ENCODE results near the gene SV2B.

DNA sequence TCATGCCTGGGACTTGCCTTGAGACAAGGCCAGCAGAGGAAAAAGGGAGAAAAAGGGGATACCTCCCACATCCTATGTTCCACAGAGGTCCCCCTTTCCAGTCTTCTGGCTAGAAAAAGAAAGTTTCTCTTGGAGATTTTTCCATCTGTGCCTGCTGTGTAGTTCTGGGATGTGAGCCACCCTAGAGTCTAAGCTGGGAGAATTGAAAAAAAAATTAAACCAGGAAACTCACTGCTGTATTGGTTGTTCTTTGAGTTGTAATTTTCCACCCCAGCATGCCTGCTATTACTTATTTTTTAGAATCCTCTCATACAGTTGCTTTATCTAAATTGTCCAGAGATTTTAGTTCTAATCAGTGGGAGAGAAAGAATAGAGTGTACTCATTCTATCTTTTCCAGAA, 68.4 kb downstream of the SV2B start:
- TF ChIP-seq POLR2AphosphoS5 (IDR thresholded peaks at IDR 0.05; ENCODE audit: low read depth, low read length) (no peak), SIN3A (IDR thresholded peaks at IDR 0.05; ENCODE audit: borderline replicate concordance, insufficient read depth, low read length) (no peak), TAF1 (IDR thresholded peaks at IDR 0.05; ENCODE audit: borderline replicate concordance, insufficient read depth, low read length) (no peak), FOXP2 (optimal IDR thresholded peaks at IDR 0.05; ENCODE audit: borderline replicate concordance, extremely low read depth, extremely low read length, insufficient read depth) (no peak)
- TF ChIP-seq, protein P1, sequence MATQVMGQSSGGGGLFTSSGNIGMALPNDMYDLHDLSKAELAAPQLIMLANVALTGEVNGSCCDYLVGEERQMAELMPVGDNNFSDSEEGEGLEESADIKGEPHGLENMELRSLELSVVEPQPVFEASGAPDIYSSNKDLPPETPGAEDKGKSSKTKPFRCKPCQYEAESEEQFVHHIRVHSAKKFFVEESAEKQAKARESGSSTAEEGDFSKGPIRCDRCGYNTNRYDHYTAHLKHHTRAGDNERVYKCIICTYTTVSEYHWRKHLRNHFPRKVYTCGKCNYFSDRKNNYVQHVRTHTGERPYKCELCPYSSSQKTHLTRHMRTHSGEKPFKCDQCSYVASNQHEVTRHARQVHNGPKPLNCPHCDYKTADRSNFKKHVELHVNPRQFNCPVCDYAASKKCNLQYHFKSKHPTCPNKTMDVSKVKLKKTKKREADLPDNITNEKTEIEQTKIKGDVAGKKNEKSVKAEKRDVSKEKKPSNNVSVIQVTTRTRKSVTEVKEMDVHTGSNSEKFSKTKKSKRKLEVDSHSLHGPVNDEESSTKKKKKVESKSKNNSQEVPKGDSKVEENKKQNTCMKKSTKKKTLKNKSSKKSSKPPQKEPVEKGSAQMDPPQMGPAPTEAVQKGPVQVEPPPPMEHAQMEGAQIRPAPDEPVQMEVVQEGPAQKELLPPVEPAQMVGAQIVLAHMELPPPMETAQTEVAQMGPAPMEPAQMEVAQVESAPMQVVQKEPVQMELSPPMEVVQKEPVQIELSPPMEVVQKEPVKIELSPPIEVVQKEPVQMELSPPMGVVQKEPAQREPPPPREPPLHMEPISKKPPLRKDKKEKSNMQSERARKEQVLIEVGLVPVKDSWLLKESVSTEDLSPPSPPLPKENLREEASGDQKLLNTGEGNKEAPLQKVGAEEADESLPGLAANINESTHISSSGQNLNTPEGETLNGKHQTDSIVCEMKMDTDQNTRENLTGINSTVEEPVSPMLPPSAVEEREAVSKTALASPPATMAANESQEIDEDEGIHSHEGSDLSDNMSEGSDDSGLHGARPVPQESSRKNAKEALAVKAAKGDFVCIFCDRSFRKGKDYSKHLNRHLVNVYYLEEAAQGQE (IDR thresholded peaks at IDR 0.05; ENCODE audit: insufficient read depth in 1 of 2, low read depth in 2 of 2, low read length in 2 of 2) = no peak

Measured in PFSK-1 (cell line).